NCI-H2196 (cell line): ENCODE results near the gene NAP1L4.
"Not testable (repeated sequence)": the region's sequence is repeated elsewhere in the genome, so short reads cannot be mapped to it uniquely, and the experiment has no call there.

Experiments used
- DNase-seq: peaks from one replicate; lab custom pipeline; 2025; ENCODE audit not compliant: unreplicated experiment; lab: John Stamatoyannopoulos, UW

NAP1L4 gene

GRCh38 chr11:2911785-2912391 is 80.2 kb downstream of the NAP1L4 start:
- peak; percentile 68 for DNase-seq

- peak; percentile 65 for DNase-seq
Observed at GRCh38 chr11:2911088-2911784, 80.9 kb downstream of the NAP1L4 start.

GRCh38 chr11:2910401-2910955 is 81.7 kb downstream of the NAP1L4 start:
- no peak for DNase-seq

- no peak for DNase-seq
Observed at GRCh38 chr11:2909133-2909902, 82.8 kb downstream of the NAP1L4 start.

GRCh38 chr11:2908130-2908529 is 84.0 kb downstream of the NAP1L4 start:
- no peak for DNase-seq

- DNase-seq = not testable (repeated sequence)
Observed at GRCh38 chr11:2905299-2905698, 86.8 kb downstream of the NAP1L4 start.

- DNase-seq = peak; percentile 84
Observed at GRCh38 chr11:2904153-2905052, 87.7 kb downstream of the NAP1L4 start.

GRCh38 chr11:2903672-2904011 is 88.5 kb downstream of the NAP1L4 start:
- no peak for DNase-seq

- DNase-seq = no peak
Observed at GRCh38 chr11:2902784-2903671, 89.1 kb downstream of the NAP1L4 start.

- DNase-seq = peak; percentile 97
Observed at GRCh38 chr11:2901854-2902783, 90.0 kb downstream of the NAP1L4 start.

GRCh38 chr11:2901196-2901796 is 90.8 kb downstream of the NAP1L4 start:
- DNase-seq = no peak

GRCh38 chr11:2899080-2899783 is 92.9 kb downstream of the NAP1L4 start:
- DNase-seq = no peak

- DNase-seq = peak; percentile 74
Observed at GRCh38 chr11:2898366-2899079, 93.6 kb downstream of the NAP1L4 start.

GRCh38 chr11:2897048-2897447 is 95.1 kb downstream of the NAP1L4 start:
- DNase-seq = no peak

GRCh38 chr11:2896047-2896446 is 96.1 kb downstream of the NAP1L4 start:
- no peak for DNase-seq
